ENCODE results near the gene HFM1. TPM values are rescaled to one million over a fixed set of nuclear protein-coding genes. Genes with fewer than 3 reads are reported as not detected.
"Not testable (repeated sequence)": the region's sequence is repeated elsewhere in the genome, so short reads cannot be mapped to it uniquely, and the experiment has no call there.

Gene HFM1, protein sequence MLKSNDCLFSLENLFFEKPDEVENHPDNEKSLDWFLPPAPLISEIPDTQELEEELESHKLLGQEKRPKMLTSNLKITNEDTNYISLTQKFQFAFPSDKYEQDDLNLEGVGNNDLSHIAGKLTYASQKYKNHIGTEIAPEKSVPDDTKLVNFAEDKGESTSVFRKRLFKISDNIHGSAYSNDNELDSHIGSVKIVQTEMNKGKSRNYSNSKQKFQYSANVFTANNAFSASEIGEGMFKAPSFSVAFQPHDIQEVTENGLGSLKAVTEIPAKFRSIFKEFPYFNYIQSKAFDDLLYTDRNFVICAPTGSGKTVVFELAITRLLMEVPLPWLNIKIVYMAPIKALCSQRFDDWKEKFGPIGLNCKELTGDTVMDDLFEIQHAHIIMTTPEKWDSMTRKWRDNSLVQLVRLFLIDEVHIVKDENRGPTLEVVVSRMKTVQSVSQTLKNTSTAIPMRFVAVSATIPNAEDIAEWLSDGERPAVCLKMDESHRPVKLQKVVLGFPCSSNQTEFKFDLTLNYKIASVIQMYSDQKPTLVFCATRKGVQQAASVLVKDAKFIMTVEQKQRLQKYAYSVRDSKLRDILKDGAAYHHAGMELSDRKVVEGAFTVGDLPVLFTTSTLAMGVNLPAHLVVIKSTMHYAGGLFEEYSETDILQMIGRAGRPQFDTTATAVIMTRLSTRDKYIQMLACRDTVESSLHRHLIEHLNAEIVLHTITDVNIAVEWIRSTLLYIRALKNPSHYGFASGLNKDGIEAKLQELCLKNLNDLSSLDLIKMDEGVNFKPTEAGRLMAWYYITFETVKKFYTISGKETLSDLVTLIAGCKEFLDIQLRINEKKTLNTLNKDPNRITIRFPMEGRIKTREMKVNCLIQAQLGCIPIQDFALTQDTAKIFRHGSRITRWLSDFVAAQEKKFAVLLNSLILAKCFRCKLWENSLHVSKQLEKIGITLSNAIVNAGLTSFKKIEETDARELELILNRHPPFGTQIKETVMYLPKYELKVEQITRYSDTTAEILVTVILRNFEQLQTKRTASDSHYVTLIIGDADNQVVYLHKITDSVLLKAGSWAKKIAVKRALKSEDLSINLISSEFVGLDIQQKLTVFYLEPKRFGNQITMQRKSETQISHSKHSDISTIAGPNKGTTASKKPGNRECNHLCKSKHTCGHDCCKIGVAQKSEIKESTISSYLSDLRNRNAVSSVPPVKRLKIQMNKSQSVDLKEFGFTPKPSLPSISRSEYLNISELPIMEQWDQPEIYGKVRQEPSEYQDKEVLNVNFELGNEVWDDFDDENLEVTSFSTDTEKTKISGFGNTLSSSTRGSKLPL (N-terminal part only)
- polyA plus RNA-seq (ENCODE audit: insufficient read length in 3 of 3) = 10 to 100 TPM in 1 of 3 donors, 1 to 10 TPM in 2; 6.2 to 10.2 (median 6.8) TPM

DNA sequence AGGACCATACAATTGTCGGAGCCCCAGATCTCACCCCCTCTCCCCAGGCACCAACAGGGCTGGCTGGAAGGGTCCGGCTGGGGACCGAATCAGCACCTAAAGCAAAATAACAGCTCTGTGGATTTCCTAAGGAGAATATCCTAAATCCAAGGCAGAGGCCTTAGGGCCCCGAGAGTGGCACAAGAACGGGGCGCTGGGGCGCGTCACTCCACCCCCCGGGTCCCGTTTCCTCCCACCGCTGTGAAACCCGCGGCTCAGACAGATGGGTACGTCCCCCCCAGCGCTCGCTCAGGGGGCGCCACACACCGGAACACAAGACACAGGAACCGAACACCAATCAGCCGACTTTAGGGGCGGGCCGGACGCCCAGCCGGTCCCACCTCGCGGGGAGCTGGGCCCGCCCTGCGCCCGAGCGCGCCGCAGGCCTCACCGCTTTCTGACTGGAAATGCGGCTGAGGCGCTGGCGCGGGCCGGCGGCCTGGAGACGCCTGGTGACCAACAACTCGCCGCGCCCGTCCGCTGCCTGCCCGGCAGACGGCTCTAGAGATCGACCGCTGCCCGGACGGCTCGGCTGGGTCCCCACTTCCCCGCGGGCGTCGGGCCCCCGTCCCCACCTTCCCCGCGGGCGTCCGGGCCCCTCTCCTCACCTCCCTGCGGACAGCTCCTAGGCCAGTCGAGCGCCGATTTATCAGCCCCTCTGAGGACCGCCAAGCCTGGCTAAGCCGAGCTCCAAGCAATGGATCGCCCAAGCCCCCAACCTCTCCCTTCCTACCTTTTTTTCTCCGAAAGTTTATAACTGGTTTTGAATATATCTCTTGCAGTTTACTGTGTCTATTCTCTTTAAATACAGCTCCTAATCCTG is at the start of gene HFM1:
Gene HFM1, minus strand, starts transcription at position 687 of the 862 bp plus-strand sequence. CDS start 3,755 bp downstream, outside the sequence.
- peak; percentile 63 to 83 (median 71) for DNase-seq (ENCODE audit: low read depth in 3 of 3, low spot score in 2 of 3)

DNA sequence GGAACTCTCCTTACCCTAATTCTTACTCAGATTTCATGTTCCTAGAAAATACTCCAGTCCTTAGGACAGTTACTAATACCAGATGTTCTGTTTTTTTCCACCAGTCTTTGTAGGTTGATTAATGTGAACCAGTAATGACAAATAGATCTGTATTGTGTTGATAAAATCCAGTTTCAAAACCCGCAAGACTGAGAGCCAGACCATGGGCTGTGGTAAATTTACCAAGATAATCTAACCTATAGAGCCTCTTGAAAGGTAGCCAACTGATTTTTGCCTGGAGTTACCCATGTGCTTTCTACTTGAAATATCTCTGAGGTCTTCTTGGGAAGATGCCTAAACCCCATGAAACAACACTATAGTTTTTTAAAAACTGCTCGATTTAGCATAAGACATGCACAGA is 49.5 kb upstream of the HFM1 start:
- no peak for DNase-seq (ENCODE audit: low read depth in 3 of 3, low spot score in 2 of 3)

DNA sequence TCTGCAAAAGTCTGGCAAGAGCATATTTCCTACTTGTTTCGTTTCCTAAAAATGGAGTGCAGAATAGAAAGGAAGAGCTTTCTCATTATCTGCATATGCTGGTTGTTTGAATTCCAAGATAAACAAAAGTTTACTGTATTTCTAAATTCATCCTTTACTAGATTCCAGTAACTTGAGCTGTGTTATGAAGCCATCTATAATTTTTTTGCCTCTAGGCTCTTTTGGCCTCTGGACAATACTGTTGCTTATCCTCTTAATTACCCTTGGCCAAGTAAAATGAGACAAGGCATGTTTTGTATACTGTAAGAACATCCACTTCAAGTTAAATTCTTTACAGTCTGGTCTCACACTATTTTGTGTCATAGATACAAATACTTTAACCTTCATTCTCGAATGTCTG is 45.6 kb upstream of the HFM1 start:
- DNase-seq (ENCODE audit: low read depth in 3 of 3, low spot score in 2 of 3) = peak in 1 of 3 donors; percentile 23

DNA sequence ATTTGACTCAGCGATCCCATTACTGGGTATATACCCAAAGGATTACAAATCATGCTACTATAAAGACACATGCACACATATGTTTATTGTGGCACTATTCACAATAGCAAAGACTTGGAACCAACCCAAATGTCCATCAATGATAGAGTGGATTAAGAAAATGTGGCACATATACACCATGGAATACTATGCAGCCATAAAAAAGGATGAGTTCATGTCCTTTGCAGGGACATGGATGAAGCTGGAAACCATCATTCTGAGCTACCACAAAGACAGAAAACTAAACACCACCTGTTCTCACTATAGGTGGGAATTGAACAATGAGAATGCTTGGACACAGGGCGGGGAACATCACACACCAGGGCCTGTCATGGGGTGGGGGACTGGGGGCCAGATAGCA is 43.1 kb upstream of the HFM1 start:
- DNase-seq (ENCODE audit: low read depth in 3 of 3, low spot score in 2 of 3) = not testable (repeated sequence)

DNA sequence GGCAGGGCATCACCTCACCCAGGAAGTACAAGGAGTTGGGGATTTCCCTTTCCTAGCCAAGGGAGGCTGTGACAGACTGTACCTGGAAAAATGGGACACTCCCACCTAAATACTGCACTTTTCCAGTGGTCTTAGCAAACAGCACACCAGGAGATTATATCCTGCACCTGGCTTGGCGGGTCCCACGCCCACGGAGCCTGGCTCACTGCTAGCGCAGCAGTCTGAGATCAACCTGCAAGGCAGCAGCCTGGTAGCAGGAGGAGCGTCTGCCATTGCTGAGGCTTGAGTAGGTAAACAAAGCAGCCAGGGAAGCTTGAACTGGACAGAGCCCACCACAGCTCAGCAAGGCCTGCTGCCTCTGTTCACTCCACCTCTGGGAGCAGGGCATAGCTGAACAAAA is 37.3 kb upstream of the HFM1 start:
- not testable (repeated sequence) for DNase-seq (ENCODE audit: low read depth in 3 of 3, low spot score in 2 of 3)

DNA sequence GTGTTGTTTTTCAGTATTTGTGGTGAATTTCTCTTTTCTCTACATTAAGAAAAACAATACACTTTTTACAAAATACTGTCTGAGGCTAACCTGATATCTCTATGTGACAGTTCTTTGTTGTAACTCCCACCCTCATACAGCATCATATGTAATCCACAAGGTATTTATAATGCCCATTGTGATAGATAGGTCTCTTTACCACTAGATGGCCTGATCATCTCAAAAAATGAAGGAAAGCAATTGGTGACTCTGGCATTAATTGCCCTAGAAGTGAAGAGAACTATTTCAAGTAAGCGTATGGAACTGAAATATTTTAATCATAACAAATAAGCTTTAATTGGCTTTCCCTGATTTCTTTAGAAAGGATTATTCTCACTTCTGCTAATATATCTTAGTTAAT is 36.2 kb upstream of the HFM1 start:
- no peak for DNase-seq (ENCODE audit: low read depth in 3 of 3, low spot score in 2 of 3)

DNA sequence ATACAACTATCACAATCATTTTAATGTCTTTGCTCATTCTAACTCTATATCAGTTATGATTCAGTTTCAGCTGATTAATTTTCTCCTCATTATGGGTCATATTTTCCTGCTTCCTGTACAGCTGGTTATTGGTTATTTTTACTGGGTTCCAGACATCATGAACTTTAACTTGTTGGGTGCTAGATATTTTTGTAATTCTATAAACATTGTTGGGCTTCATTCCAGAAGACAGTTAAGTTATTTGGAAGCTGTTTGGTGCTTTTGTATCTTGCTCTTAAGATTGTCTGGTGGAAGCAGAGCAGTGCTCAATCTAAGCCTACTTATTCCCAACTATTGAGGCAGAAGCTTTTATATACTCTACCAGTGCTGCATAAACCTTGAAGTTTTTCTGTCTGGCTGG is 34.4 kb upstream of the HFM1 start:
- no peak for DNase-seq (ENCODE audit: low read depth in 3 of 3, low spot score in 2 of 3)

DNA sequence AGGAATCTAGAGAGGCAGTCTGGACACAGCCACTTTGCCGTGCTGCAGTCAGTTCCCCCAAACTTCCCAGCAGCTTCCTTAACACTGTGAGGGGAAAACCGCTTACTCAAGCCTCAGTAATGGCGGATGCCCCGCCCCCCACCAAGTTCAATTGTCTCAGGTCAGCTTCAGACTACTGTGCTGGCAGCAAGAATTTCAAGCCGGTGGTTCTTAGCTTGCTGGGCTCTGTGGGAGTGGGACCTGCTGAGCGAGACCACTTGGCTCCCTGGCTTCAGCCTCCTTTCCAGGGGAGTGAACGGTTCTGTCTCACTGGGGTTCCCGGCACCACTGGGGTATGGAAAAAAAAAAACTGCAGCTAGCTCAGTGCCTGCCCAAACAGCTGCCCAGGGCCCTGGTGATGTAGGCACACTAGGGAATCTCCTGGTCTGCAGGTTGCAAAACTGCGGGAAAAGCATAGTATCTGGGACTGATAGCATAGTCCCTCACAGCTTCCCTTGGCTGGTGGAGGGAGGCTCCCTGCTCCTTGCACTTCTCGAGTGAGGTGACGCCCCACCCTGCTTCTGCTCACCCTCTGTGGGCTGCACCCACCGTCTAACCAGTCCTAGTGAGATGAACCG is 23.7 kb upstream of the HFM1 start:
- DNase-seq (ENCODE audit: low read depth in 3 of 3, low spot score in 2 of 3) = no peak

DNA sequence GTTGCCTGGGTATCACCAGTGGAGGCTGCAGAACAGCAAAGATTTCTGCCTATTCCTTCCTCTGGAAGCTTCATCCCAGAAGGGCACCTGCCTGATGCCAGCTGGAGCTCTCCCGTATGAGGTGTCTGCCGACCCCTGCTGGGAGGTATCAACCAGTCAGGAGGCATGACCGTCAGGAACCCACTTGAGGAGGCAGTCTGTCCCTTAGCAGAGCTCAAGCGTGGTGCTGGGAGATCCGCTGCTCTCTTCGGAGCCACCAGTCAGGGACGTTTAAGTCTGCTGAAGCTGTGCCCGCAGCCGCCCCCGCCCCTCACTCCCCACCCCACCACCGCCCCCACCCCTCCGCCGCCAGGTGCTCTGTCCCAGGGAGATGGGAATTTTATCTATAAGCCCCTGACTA is 23.1 kb upstream of the HFM1 start:
- no peak for DNase-seq (ENCODE audit: low read depth in 3 of 3, low spot score in 2 of 3)

DNA sequence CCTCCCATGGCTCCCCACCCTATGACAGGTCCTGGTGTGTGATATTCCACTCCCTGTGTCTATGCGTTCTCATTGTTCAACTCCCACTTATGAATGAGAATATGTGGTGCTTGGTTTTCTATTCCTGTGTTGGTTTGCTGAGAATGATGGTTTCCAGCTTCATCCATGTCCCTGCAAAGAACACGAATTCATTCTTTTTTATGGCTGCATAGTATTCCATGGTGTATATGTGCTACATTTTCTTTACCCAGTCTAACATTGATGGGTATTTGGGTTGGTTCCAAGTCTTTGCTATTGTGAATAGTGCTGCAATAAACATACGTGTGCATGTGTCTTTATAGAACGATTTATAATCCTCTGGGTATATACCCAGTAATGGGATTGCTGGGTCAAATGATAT is 17.9 kb upstream of the HFM1 start:
- not testable (repeated sequence) for DNase-seq (ENCODE audit: low read depth in 3 of 3, low spot score in 2 of 3)

DNA sequence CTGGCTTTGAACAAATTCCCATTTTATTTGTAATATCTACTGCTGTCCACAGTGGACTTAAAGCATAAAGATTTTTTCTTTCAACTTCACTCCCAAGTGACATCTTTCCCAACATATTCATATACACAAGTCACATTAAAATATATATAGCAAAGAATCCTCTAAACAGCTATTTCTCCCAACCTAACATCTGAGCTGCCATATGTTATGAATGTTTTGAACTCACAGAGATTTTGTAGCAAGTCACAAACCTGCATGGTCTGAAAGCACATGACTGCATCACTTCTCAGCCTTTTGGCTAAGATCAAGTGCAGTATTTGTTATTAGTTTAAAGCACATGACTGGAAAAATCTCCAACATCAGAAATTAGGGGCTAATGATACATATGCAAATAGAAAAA is 7.7 kb upstream of the HFM1 start:
- no peak for DNase-seq (ENCODE audit: low read depth in 3 of 3, low spot score in 2 of 3)

DNA sequence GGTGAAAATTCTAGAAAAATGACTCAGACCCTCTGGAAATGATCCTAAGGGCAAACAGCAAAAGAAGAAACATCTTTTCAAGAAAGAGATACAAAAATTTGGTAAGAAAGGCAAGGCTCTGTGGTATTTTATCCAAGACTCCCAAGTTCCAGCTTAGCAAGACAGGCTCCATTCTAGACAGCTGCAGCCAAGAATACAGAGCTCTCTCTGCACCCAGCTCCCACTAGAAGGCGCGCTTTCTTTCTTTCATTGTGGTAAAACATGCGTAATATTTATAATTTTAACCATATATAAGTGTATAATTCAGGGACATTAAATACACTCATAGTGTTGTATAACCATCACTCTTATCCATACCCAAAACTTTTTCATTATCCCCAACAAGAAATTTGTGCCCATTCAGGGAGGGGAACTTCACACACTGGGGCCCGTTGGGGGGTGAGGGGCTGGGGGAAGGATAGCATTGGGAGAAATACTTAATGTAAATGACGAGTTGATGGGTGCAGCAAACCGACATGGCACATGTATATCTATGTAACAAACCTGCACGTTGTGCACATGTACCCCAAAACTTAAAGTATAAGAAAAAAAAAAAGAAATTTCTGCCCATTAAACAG is 2.2 kb upstream of the HFM1 start:
- DNase-seq (ENCODE audit: low read depth in 3 of 3, low spot score in 2 of 3) = no peak

DNA sequence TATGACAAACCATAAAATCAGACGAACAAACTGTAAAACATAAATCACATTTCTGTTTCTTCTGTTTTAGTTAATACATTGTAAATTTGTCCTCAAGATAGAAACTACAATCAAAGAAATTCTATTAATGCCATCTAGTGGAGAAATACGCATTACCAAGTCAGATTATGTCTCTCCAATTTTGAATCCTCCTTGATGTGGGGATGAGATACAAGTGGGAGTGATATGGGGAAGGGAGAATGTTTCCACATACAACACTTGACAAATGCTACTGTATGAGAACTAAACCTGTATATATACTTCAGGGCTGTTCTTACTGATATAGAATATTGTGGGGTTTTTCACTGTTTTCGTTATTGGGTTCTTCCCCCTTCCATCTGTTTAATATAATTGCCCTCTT is 2.6 kb downstream of the HFM1 start:
- DNase-seq (ENCODE audit: low read depth in 3 of 3, low spot score in 2 of 3) = no peak

DNA sequence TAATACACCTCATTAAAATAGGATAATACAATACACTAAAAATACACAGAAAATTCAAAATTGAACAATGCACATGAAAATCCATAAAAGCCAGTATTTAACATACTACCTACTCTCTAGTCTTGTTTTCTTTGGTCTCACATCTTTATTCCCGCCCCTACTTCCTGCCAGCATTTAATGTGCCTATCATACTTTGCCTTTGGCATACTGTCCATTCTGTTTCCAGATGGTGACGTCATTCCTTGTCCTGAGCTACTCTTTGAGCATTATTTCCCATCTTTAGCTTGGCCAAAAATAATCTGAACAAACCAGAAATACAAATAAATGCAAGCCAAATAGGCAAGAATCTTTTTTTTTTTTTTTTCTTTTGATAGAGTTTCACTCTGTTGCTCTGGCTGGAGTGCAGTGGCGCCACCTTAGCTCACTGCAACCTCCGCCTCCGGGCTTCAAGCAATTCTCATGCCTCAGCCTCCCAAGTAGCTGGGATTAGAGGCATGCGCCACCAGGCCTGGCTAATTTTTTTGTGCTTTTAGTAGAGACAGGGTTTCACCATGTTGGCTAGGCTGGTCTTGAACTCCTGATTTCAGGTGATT is 4.4 kb downstream of the HFM1 start:
- no peak for DNase-seq (ENCODE audit: low read depth in 3 of 3, low spot score in 2 of 3)

DNA sequence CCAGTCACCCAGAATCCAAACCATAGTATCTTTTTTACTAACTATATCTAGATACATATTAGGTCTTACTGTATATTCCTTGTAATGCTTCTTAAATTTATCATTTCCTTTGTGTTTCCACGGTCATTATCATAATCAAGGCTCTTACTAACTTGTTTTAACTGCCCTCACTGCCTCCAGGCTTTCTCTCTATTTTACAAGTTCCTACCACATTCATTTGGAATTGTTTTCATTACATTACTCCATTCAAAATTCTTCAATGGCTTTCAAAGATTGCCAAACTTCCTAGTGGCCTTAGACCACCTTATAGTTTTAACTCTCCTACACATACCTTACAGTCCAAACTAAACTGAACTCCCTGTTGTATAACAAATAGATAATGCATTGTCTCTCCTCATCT is 6.3 kb downstream of the HFM1 start:
- DNase-seq (ENCODE audit: low read depth in 3 of 3, low spot score in 2 of 3) = no peak

DNA sequence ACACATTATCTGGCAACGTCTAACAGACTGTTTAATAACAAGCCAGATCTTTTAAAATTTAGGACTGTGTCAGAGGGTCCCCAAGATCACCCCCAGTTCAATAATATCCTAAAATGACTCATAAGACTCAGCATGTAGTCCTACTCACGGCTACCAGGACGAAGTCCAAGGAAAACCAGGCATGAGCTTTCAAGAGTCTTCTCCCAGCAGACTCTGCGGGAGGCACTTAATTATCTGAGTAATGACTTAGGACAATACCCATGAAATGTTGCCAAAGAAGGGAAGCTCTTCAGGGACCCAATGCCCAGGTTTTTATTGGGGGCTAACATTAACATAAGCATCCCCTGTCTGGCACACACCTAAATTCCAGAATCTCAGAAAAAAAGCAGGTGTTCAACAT is 7.0 kb downstream of the HFM1 start:
- DNase-seq (ENCODE audit: low read depth in 3 of 3, low spot score in 2 of 3) = no peak

DNA sequence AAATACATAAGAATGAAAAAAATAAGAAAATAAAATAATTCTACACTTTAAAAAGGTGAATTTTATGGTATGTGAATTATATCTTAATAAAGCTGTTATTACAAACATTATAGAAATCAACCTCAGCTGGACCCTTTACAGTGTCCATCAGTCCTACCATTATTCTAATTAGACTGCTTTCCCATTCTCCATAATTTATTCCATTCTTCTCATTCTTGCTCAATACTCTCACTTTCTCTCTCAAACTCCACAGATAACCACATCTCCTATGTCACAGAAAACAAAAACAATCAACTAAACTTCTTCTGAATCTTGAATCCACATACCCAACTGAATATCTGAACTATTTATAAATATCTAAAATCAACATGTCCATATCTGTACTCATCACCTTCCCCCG is 11.6 kb downstream of the HFM1 start:
- DNase-seq (ENCODE audit: low read depth in 3 of 3, low spot score in 2 of 3) = no peak

DNA sequence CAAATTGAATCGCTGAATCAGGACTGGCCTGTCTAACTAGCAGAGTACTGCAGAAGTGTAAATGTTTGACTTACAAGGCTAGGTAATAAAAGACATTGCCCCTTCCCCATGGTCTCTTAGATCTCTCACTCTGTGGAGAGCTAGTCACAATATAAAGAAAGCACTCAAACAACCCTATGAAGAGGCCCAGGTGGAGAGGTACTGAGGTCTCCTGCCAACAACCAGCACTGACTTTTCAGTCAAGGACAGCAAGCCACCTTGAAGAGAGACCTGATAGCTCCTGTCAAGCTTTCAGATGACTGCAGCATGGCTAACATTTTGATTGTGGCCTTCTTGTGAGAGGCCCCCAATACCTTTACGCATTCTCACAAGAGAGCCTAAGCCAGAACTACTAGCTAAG is 18.5 kb downstream of the HFM1 start:
- DNase-seq (ENCODE audit: low read depth in 3 of 3, low spot score in 2 of 3) = no peak

DNA sequence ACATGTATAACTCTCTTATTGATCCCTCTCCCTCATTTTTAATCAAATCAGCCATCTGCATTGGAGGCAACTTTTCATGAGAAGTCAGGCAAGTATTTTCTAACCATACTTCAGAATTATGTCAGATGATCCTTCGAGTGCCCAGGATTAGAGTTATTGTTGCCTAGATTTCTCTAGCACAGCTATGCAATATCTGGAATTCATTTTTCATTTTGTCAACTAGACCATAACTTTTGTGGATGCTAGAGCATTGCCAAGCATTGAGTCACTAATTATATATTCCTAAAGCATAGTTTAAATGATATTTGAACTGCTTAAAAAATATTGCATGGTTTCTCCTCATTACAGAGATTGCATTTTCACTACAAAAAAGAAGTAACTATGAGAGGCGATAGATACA is 21.2 kb downstream of the HFM1 start:
- no peak for DNase-seq (ENCODE audit: low read depth in 3 of 3, low spot score in 2 of 3)

All from right renal cortex interstitium (tissue), 3 donors.